GM06990 (cell line): ENCODE measurements around the gene LRRC53.

Source experiments
- DNase-seq: peaks from one replicate; pipeline ENCODE4 v3.0.0-alpha.2; 2011; ENCODE audit not compliant: insufficient read length; ENCODE audit errors: extremely low read depth
- H3K27me3 ChIP-seq: replicated peaks from 2 replicates; pipeline ENCODE4 v1.6.0; 2011; ENCODE audit warnings: low read length; ENCODE audit not compliant: control insufficient read depth, insufficient read depth
- H3K36me3 ChIP-seq: 2 replicates; pipeline ENCODE4 v1.5.1; 2011; ENCODE audit warnings: low read length; ENCODE audit not compliant: control insufficient read depth, insufficient read depth
- H3K4me3 ChIP-seq: replicated peaks from 2 replicates; pipeline ENCODE4 v1.5.1; 2011; ENCODE audit warnings: low read depth, mild to moderate bottlenecking, control low read depth, low read length
- CTCF ChIP-seq: IDR thresholded peaks from 2 replicates; pipeline ENCODE4 v1.5.1; 2011; ENCODE audit warnings: low read length, control low read depth, mild to moderate bottlenecking, inconsistent platforms; ENCODE audit not compliant: insufficient read depth, poor library complexity, severe bottlenecking

LRRC53 gene

GRCh38 chr1:74431531-74431930 lies 80.9 kb downstream of the LRRC53 start:
- DNase-seq = no peak
- H3K36me3 ChIP-seq = no peaks in the 10 kb centered on the region
- H3K27me3 ChIP-seq = no peaks in the 10 kb centered on the region
- TF ChIP-seq CTCF = no peak
- no peak overlapping the region for H3K4me3 ChIP-seq

GRCh38 chr1:74430342-74430934 lies 82.0 kb downstream of the LRRC53 start:
- H3K27me3 ChIP-seq = no peaks in the 10 kb centered on the region
- H3K4me3 ChIP-seq = no peak overlapping the region
- no peak for TF ChIP-seq CTCF
- DNase-seq = no peak
- H3K36me3 ChIP-seq = no peaks in the 10 kb centered on the region

GRCh38 chr1:74429580-74429979 lies 82.8 kb downstream of the LRRC53 start:
- no peaks in the 10 kb centered on the region for H3K27me3 ChIP-seq
- no peak for DNase-seq
- no peaks in the 10 kb centered on the region for H3K36me3 ChIP-seq
- TF ChIP-seq CTCF = no peak
- H3K4me3 ChIP-seq = no peak overlapping the region

GRCh38 chr1:74427681-74428080 lies 84.7 kb downstream of the LRRC53 start:
- H3K27me3 ChIP-seq = no peaks in the 10 kb centered on the region
- no peaks in the 10 kb centered on the region for H3K36me3 ChIP-seq
- H3K4me3 ChIP-seq = no peak overlapping the region
- no peak for TF ChIP-seq CTCF
- no peak for DNase-seq

- H3K27me3 ChIP-seq = no peaks in the 10 kb centered on the region
- no peaks in the 10 kb centered on the region for H3K36me3 ChIP-seq
- no peak for DNase-seq
- no peak overlapping the region for H3K4me3 ChIP-seq
- TF ChIP-seq CTCF = no peak
Observed at GRCh38 chr1:74426208-74426937, 86.0 kb downstream of the LRRC53 start.
